Caco-2 (cell line): ENCODE measurements around the gene POLH. TPM values are rescaled to one million over a fixed set of nuclear protein-coding genes. Genes with fewer than 3 reads are reported as not detected.
"Not testable (repeated sequence)": the region's sequence is repeated elsewhere in the genome, so short reads cannot be mapped to it uniquely, and the experiment has no call there.

Experiments
- Bru-seq: library from RNA; stranded (reverse); fragments of 400-500 nt; gene quantifications from one replicate; lab custom pipeline; 2021; lab: Mats Ljungman, UMichigan
- BruChase-seq, 2 experiments: library from RNA; stranded (reverse); fragments of 400-500 nt; gene quantifications; one replicate each; lab custom pipeline; 2021; lab: Mats Ljungman, UMichigan
- BruUV-seq: library from RNA; stranded (reverse); fragments of 400-500 nt; replicated peaks from 2 replicates; lab custom pipeline; 2021; lab: Mats Ljungman, UMichigan
- CTCF ChIA-PET: fragments of 300-600 bp; sonication (Branson Sonifier 250); formaldehyde crosslinking; loops from one replicate; lab custom pipeline; 2022; ENCODE audit warnings: antibody characterized with exemption; lab: Charles Lee
- POLR2A ChIA-PET: fragments of 300-600 bp; sonication (Branson Sonifier 250); formaldehyde crosslinking; loops from one replicate; lab custom pipeline; 2022; ENCODE audit warnings: antibody characterized with exemption; lab: Charles Lee
- DNase-seq, 2 experiments: peaks; one replicate each; pipeline versions ENCODE4 v3.0.0 to v3.0.0-alpha.2; 2020 to 2022
- H3K27me3 ChIP-seq: replicated peaks from 2 replicates; pipeline ENCODE4 v1.6.0; 2011; ENCODE audit warnings: low read length; ENCODE audit not compliant: control insufficient read depth, insufficient read depth
- H3K36me3 ChIP-seq: 2 replicates; pipeline ENCODE4 v1.5.1; 2011; ENCODE audit warnings: low read length; ENCODE audit not compliant: control insufficient read depth, insufficient read depth
- H3K4me1 ChIP-seq: fragments of 250-450 bp; sonication (Bioruptor Pico); 2 replicates; pipeline ENCODE4 v1.5.1; 2020; ENCODE audit warnings: mild to moderate bottlenecking
- H3K4me3 ChIP-seq: 2 replicates; pipeline ENCODE4 v1.5.1; 2011; ENCODE audit warnings: low read depth, mild to moderate bottlenecking, control low read depth, low read length
- H3K9me3 ChIP-seq: fragments of 250-450 bp; sonication (Bioruptor Pico); 2 replicates; pipeline ENCODE4 v1.5.1; 2020; ENCODE audit warnings: mild to moderate bottlenecking, moderate library complexity
- H3K27ac Mint-ChIP-seq: one replicate; pipeline ENCODE4 v1.8.0; 2022; ENCODE audit warnings: mixed read lengths; ENCODE audit not compliant: unreplicated experiment
- H3K27me3 Mint-ChIP-seq: one replicate; pipeline ENCODE4 v1.8.0; 2022; ENCODE audit warnings: mixed read lengths; ENCODE audit not compliant: insufficient read depth, unreplicated experiment
- H3K36me3 Mint-ChIP-seq: one replicate; pipeline ENCODE4 v1.8.0; 2022; ENCODE audit warnings: mild to moderate bottlenecking, mixed read lengths; ENCODE audit not compliant: insufficient read depth, unreplicated experiment
- H3K4me1 Mint-ChIP-seq: one replicate; pipeline ENCODE4 v1.8.0; 2022; ENCODE audit warnings: low read depth, mixed read lengths; ENCODE audit not compliant: unreplicated experiment
- H3K4me3 Mint-ChIP-seq: one replicate; pipeline ENCODE4 v1.8.0; 2022; ENCODE audit warnings: mild to moderate bottlenecking, moderate library complexity, mixed read lengths; ENCODE audit not compliant: unreplicated experiment
- H3K9me3 Mint-ChIP-seq: one replicate; pipeline ENCODE4 v1.8.0; 2022; ENCODE audit warnings: mixed read lengths; ENCODE audit not compliant: unreplicated experiment
- intact Hi-C: fragments of 100-400 bp; cut with micrococcal nuclease; formaldehyde crosslinking; loops from one replicate; pipeline ENCODE4 v1.10.0; 2022; ENCODE audit not compliant: unreplicated experiment
- long read RNA-seq: library from polyadenylated mRNA; stranded (forward); transcript quantifications from one replicate; pipeline ENCODE4 v2.0.0, GENCODE V29; 2022
- total RNA-seq: library from RNA; stranded (reverse); gene quantifications from 2 replicates; pipeline ENCODE4 v1.2.3, GENCODE V29; 2022
- TF ChIP-seq, protein P1 (sequence below), 2 experiments: fragments of 200-600 bp in 1 of 2; IDR thresholded peaks; 1 replicate in 1 of 2; 2 replicates in 1 of 2; pipeline versions ENCODE4 v1.5.1 to v1.8.0; 2011 to 2022; ENCODE audit warnings: antibody characterized with exemption in 1 of 2, control low read depth in 1 of 2, inconsistent platforms in 1 of 2, low read depth in 1 of 2, low read length in 1 of 2, mild to moderate bottlenecking in 1 of 2, moderate library complexity in 1 of 2; ENCODE audit not compliant: insufficient read depth in 1 of 2, severe bottlenecking in 1 of 2, unreplicated experiment in 1 of 2

Gene POLH
- 12.3 and 14.2 TPM in 2 replicates for total RNA-seq
- Bru-seq, nascent RNA, result percentile 57 among the genes with signal in this experiment
- percentile 67 among the genes with signal in this experiment for BruChase-seq, experiment 1, labeled RNA remaining after a 2-hour chase
- percentile 61 among the genes with signal in this experiment for BruChase-seq, experiment 2, labeled RNA remaining after a 6-hour chase
- long read RNA-seq, partial matches to known transcripts, result 3 of 10 reads
- long read RNA-seq, other reads (novel, unspliced or antisense), result 5 of 10 reads

DNA sequence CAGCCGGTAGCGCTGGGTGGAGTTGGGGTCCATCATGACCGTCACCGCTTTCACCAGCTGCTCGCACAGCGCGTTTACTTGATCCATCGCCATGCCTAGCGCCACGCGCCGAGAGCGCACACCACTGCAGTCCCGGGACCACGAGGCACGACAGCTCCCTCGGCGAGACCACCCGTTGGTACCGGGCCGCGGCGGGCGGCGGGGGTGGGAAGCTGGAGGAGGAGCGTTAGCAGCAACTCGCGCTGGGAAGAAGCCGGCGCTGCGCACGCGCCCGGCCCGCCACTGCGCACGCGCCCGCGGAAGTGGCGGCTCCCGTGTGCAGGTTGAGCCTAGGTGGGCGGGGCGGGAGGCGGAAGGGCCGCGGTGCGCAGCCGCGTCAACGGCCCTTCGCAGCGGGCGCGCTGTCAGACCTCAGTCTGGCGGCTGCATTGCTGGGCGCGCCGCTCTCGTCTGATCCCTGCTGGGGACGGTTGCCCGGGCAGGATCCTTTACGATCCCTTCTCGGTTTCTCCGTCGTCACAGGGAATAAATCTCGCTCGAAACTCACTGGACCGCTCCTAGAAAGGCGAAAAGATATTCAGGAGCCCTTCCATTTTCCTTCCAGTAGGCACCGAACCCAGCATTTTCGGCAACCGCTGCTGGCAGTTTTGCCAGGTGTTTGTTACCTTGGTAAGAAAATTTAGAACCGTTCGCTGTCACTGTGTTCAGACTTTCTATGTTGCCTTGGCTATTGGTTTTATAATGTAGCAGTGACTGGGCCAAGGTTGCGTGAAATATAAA is at the start of gene POLH, which contains the start of gene XPO5:
TSS of gene POLH (plus strand) at position 414 of the 780 bp plus-strand sequence. CDS start 6,135 bp downstream, outside the sequence.
TSS of gene XPO5 (minus strand) at position 267 of the 780 bp plus-strand sequence. CDS start at position 93, 174 bp downstream.
- H3K4me3 Mint-ChIP-seq, result peak within 1 kb of the TSS; percentile 100
- DNase-seq, result peak; percentile 89 to 96
- no TSS peak for BruUV-seq
- peak within 1 kb of the TSS; percentile 98 for H3K27ac Mint-ChIP-seq
- H3K9me3 Mint-ChIP-seq, result no peaks in the 10 kb centered on the region
- H3K36me3 Mint-ChIP-seq, result peaks cover 42% of the 10 kb centered on the region
- Histone ChIP-seq H3K27me3 (no peaks in the 10 kb centered on the region), H3K4me3 (peak within 1 kb of the TSS; percentile 100), H3K9me3 (no peaks in the 10 kb centered on the region), H3K4me1 (peaks cover 4% of the 10 kb centered on the region; the same call in 1 of the 2 replicates), H3K36me3 (no peaks in the 10 kb centered on the region)
- ChIA-PET POLR2A (interaction anchor here (0.5 to 1.6 kb wide), 4 partner anchors 29 to 829 kb away, joined by 4 to 12 read pairs (median 6); no protein-coding TSS in a partner anchor), CTCF (interaction anchor here (0.6 kb wide), 1 partner anchor 149 kb away, joined by 3 read pairs; the partner anchor contains the start of gene ABCC10)
- H3K4me1 Mint-ChIP-seq, result peaks cover 16% of the 10 kb centered on the region
- TF ChIP-seq, protein P1, sequence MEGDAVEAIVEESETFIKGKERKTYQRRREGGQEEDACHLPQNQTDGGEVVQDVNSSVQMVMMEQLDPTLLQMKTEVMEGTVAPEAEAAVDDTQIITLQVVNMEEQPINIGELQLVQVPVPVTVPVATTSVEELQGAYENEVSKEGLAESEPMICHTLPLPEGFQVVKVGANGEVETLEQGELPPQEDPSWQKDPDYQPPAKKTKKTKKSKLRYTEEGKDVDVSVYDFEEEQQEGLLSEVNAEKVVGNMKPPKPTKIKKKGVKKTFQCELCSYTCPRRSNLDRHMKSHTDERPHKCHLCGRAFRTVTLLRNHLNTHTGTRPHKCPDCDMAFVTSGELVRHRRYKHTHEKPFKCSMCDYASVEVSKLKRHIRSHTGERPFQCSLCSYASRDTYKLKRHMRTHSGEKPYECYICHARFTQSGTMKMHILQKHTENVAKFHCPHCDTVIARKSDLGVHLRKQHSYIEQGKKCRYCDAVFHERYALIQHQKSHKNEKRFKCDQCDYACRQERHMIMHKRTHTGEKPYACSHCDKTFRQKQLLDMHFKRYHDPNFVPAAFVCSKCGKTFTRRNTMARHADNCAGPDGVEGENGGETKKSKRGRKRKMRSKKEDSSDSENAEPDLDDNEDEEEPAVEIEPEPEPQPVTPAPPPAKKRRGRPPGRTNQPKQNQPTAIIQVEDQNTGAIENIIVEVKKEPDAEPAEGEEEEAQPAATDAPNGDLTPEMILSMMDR (IDR thresholded peaks at IDR 0.05; ENCODE audit: insufficient read depth in 1 of 2, low read depth in 1 of 2, low read length in 1 of 2, severe bottlenecking in 1 of 2, unreplicated experiment in 1 of 2), result peak in 1 of 2 experiments; percentile 21
- intact Hi-C loops, result loop anchor here (2.0 kb wide), 1 partner anchor 53 kb away; the partner anchor contains the start of gene GTPBP2
- H3K27me3 Mint-ChIP-seq, result no peaks in the 10 kb centered on the region

DNA sequence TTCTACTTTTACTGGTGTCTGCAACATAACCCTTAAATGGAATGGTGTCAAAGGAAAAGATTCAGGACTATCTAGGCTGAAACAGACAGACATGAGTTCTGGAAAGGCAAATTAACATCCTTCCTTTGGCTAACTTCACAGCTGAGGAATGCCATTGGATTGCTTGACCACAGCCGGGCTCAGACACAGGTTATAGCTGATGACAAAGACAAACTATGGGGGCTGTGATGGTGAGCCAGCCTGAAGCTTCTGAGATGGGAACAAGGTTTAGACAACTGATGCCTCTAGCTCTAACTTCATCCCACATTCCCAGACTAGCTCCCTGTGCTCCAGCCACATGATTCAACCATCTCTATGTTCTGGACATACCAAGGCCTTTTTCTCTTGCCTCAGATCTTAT is 43.8 kb upstream of the POLH start:
- Mint-ChIP-seq H3K9me3 (no peaks in the 10 kb centered on the region), H3K36me3 (peaks cover 85% of the 10 kb centered on the region), H3K4me3 (no peak overlapping the region), H3K27me3 (no peaks in the 10 kb centered on the region), H3K4me1 (no peaks in the 10 kb centered on the region), H3K27ac (no peak overlapping the region)
- no peak for DNase-seq
- TF ChIP-seq, protein P1 (IDR thresholded peaks at IDR 0.05; ENCODE audit: insufficient read depth in 1 of 2, low read depth in 1 of 2, low read length in 1 of 2, severe bottlenecking in 1 of 2, unreplicated experiment in 1 of 2), result no peak
- intact Hi-C loops, result no loop called here
- Histone ChIP-seq H3K36me3 (no peaks in the 10 kb centered on the region), H3K27me3 (no peaks in the 10 kb centered on the region), H3K4me3 (no peak overlapping the region), H3K9me3 (no peaks in the 10 kb centered on the region), H3K4me1 (no peaks in the 10 kb centered on the region)
- ChIA-PET POLR2A (no interaction called here), CTCF (no interaction called here)
- no TSS peak for BruUV-seq

DNA sequence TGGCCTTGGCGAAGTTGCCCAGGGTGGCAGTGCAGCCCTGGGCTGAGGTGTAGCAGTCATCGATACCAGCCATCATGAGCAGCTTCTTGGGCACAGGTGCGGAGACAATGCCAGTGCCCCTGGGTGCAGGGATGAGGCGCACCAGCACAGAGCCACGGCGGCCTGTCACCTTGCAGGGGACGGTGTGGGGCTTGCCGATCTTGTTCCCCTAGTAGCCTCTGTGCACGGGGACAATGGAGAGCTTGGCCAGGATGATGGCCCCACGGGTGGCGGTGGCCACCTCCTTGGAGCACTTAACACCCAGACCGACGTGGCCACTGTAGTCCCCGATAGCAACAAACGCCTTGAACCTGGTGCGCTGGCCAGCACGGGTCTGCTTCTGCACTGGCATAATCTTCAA is 37.0 kb upstream of the POLH start:
- intact Hi-C loops, H3K4me1 ChIP-seq, H3K36me3 ChIP-seq, H3K4me3 Mint-ChIP-seq, H3K9me3 Mint-ChIP-seq, H3K9me3 ChIP-seq, H3K27ac Mint-ChIP-seq, BruUV-seq, POLR2A ChIA-PET, DNase-seq, H3K27me3 Mint-ChIP-seq, CTCF ChIA-PET, H3K4me3 ChIP-seq, H3K27me3 ChIP-seq, H3K4me1 Mint-ChIP-seq: not testable (repeated sequence)
- H3K36me3 Mint-ChIP-seq, result peaks cover 71% of the 10 kb centered on the region

DNA sequence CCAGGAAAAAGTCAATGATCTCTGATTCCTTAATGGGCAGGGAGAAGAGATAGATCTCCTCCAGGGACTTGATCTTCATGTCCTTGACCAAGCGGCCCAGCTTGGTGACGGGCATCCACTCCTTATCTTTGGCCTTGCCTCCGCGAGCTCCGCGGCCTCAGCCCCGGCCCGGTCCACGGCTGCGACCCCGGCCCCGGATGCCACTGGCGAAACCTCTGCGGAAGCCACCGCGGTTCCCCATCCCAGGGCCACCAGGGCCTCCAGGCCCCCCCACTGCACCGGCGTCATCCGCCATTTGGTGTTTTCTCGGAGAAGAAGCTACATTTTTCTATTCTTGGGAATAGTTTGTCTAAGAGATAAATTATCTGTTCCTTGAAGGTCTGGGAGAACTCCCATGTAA is 36.6 kb upstream of the POLH start:
- H3K4me3 ChIP-seq, CTCF ChIA-PET, H3K9me3 Mint-ChIP-seq, H3K36me3 ChIP-seq, H3K4me1 Mint-ChIP-seq, H3K27me3 Mint-ChIP-seq, H3K27ac Mint-ChIP-seq, intact Hi-C loops, H3K4me3 Mint-ChIP-seq, DNase-seq, H3K4me1 ChIP-seq, BruUV-seq, POLR2A ChIA-PET, H3K9me3 ChIP-seq, H3K27me3 ChIP-seq: not testable (repeated sequence)
- H3K36me3 Mint-ChIP-seq, result peaks cover 71% of the 10 kb centered on the region
